HepG2 (cell line): Measurements from ENCODE around the gene THADA. TPM values are rescaled to one million over a fixed set of nuclear protein-coding genes. Genes with fewer than 3 reads are reported as not detected.
A peak's percentile ranks its signal among the peaks of the same experiment; 100 is the strongest.

Source experiments
- KDM1A ChIP-seq: IDR thresholded peaks from 2 replicates; pipeline ENCODE4 v1.6.1; 2016; ENCODE audit warnings: missing compliant biosample characterization
- LCORL ChIP-seq, 2 experiments: fragments of 450-650 bp in 1 of 2; sonication (generic) in 1 of 2; formaldehyde crosslinking in 1 of 2; IDR thresholded peaks; 2 replicates each; pipeline versions ENCODE4 v1.5.0 to v1.6.1; 2017 to 2020; ENCODE audit warnings: antibody characterized with exemption in 1 of 2, missing genetic modification reagents in 1 of 2
- NR3C1 ChIP-seq: sonication (generic); formaldehyde crosslinking; IDR thresholded peaks from 2 replicates; pipeline ENCODE4 v1.4.0; 2020; ENCODE audit warnings: missing genetic modification reagents
- POLR2AphosphoS2 ChIP-seq: IDR thresholded peaks from 2 replicates; pipeline ENCODE4 v1.6.1; 2011; ENCODE audit warnings: low read depth, low read length, improper control_type of control experiment
- PRMT3 ChIP-seq: sonication (generic); formaldehyde crosslinking; IDR thresholded peaks from 2 replicates; pipeline ENCODE4 v1.8.1; 2022; ENCODE audit warnings: low read depth, mild to moderate bottlenecking, moderate library complexity, missing genetic modification reagents, borderline replicate concordance
- SATB2 ChIP-seq: sonication (generic); formaldehyde crosslinking; IDR thresholded peaks from 2 replicates; pipeline ENCODE4 v1.5.0; 2020; ENCODE audit warnings: missing genetic modification reagents
- SP2 ChIP-seq: sonication (generic); formaldehyde crosslinking; IDR thresholded peaks from 2 replicates; pipeline ENCODE4 v1.5.1; 2020; ENCODE audit warnings: mild to moderate bottlenecking, missing genetic modification reagents
- SRF ChIP-seq: IDR thresholded peaks from 2 replicates; pipeline ENCODE4 v1.6.1; 2011; ENCODE audit warnings: mild to moderate bottlenecking, low read depth, low read length, moderate library complexity
- SSRP1 ChIP-seq: IDR thresholded peaks from 2 replicates; pipeline ENCODE4 v1.6.1; 2016; ENCODE audit warnings: control low read depth
- TBL1XR1 ChIP-seq: fragments of 150-350 bp; IDR thresholded peaks from 2 replicates; pipeline ENCODE4 v1.6.1; 2014; ENCODE audit warnings: borderline replicate concordance, low read length; ENCODE audit not compliant: partially characterized antibody
- TCF7L2 ChIP-seq: IDR thresholded peaks from 2 replicates; pipeline ENCODE4 v1.6.1; 2011; ENCODE audit warnings: mild to moderate bottlenecking, low read depth, low read length, moderate library complexity
- THYN1 ChIP-seq: sonication (generic); formaldehyde crosslinking; IDR thresholded peaks from 2 replicates; pipeline ENCODE4 v1.8.1; 2023; ENCODE audit warnings: low read depth, mild to moderate bottlenecking, moderate library complexity, missing genetic modification reagents, borderline replicate concordance
- ZBTB3 ChIP-seq: sonication (generic); formaldehyde crosslinking; IDR thresholded peaks from 2 replicates; pipeline ENCODE4 v1.4.0; 2020; ENCODE audit warnings: low read depth, mild to moderate bottlenecking, moderate library complexity, missing genetic modification reagents, borderline replicate concordance
- ZFP36L1 ChIP-seq: sonication (generic); formaldehyde crosslinking; IDR thresholded peaks from 2 replicates; pipeline ENCODE4 v1.8.0; 2022; ENCODE audit warnings: mild to moderate bottlenecking, missing genetic modification reagents, moderate library complexity
- ZNF205 ChIP-seq: IDR thresholded peaks from 2 replicates; pipeline ENCODE4 v1.6.1; 2018; ENCODE audit warnings: missing biosample characterization, missing genetic modification reagents
- ZNF235 ChIP-seq: sonication (generic); formaldehyde crosslinking; IDR thresholded peaks from 2 replicates; pipeline ENCODE4 v1.8.1; 2023; ENCODE audit warnings: mild to moderate bottlenecking, missing genetic modification reagents, borderline replicate concordance
- ZNF256 ChIP-seq: sonication (generic); formaldehyde crosslinking; conservative IDR thresholded peaks from 2 replicates; pipeline ENCODE4 v1.4.0; 2020; ENCODE audit warnings: missing genetic modification reagents
- ZNF552 ChIP-seq: sonication (generic); formaldehyde crosslinking; IDR thresholded peaks from 2 replicates; pipeline ENCODE4 v1.9.0; 2022; ENCODE audit warnings: missing genetic modification reagents, mild to moderate bottlenecking, borderline replicate concordance
- ZNF557 ChIP-seq: sonication (generic); formaldehyde crosslinking; IDR thresholded peaks from 2 replicates; pipeline ENCODE4 v1.4.0; 2020; ENCODE audit warnings: missing genetic modification reagents
- ZNF644 ChIP-seq: IDR thresholded peaks from 2 replicates; pipeline ENCODE4 v1.6.1; 2016; ENCODE audit warnings: low read depth
- ZNF776 ChIP-seq: sonication (generic); formaldehyde crosslinking; IDR thresholded peaks from 2 replicates; pipeline ENCODE4 v1.4.0; 2020; ENCODE audit warnings: mild to moderate bottlenecking, missing genetic modification reagents
- ZSCAN30 ChIP-seq: sonication (generic); formaldehyde crosslinking; IDR thresholded peaks from 2 replicates; pipeline ENCODE4 v1.5.0; 2020; ENCODE audit warnings: mild to moderate bottlenecking, missing genetic modification reagents
- ZSCAN31 ChIP-seq: sonication (generic); formaldehyde crosslinking; IDR thresholded peaks from 2 replicates; pipeline ENCODE4 v1.5.0; 2020; ENCODE audit warnings: low read depth, mild to moderate bottlenecking, missing genetic modification reagents
- polyA plus RNA-seq, 8 experiments: library from polyadenylated mRNA; depleted of rRNA in 3 of 8; stranded (reverse) in 7 of 8; unstranded in 1 of 8; fragments of >200 nt; fragmentation: Illumina TruSeq in 4 of 8; extraction: Trizol in 4 of 8; gene quantifications; 2 replicates each; pipeline versions ENCODE4 v1.2.1 to v1.2.3, GENCODE V29; 2011 to 2016; ENCODE audit warnings: low read depth in 4 of 8, missing spikeins in 1 of 8, mixed read lengths in 1 of 8; ENCODE audit not compliant: insufficient read depth in 1 of 8
- total RNA-seq, 5 experiments: library from RNA; depleted of rRNA; stranded (reverse); fragments of >200 nt; fragmentation: Illumina TruSeq; extraction: Trizol; gene quantifications; 2 replicates each; pipeline ENCODE4 v1.2.3, GENCODE V29; 2016; ENCODE audit warnings: low read depth in 1 of 5
- TF ChIP-seq, protein P1 (sequence below): sonication (generic); formaldehyde crosslinking; IDR thresholded peaks from 2 replicates; pipeline ENCODE4 v1.4.0; 2020; ENCODE audit warnings: low read depth, mild to moderate bottlenecking, missing genetic modification reagents
- TF ChIP-seq, protein P2 (sequence below): sonication (generic); formaldehyde crosslinking; conservative IDR thresholded peaks from 2 replicates; pipeline ENCODE4 v1.4.0; 2020; ENCODE audit warnings: missing genetic modification reagents
- TF ChIP-seq, protein P3 (sequence below): sonication (generic); formaldehyde crosslinking; IDR thresholded peaks from 2 replicates; pipeline ENCODE4 v1.8.1; 2023; ENCODE audit warnings: mild to moderate bottlenecking, missing genetic modification reagents, borderline replicate concordance
- TF ChIP-seq, protein P4 (sequence below): sonication (generic); IDR thresholded peaks from 2 replicates; pipeline ENCODE4 v1.6.1; 2016; ENCODE audit warnings: low read depth, borderline replicate concordance

THADA gene
- total and polyA plus RNA-seq, 2 of the 13 experiments (the other 11 are each of a cell fraction or from before 2014, with no cell fraction given), result 12.7 to 21.7 TPM

DNA sequence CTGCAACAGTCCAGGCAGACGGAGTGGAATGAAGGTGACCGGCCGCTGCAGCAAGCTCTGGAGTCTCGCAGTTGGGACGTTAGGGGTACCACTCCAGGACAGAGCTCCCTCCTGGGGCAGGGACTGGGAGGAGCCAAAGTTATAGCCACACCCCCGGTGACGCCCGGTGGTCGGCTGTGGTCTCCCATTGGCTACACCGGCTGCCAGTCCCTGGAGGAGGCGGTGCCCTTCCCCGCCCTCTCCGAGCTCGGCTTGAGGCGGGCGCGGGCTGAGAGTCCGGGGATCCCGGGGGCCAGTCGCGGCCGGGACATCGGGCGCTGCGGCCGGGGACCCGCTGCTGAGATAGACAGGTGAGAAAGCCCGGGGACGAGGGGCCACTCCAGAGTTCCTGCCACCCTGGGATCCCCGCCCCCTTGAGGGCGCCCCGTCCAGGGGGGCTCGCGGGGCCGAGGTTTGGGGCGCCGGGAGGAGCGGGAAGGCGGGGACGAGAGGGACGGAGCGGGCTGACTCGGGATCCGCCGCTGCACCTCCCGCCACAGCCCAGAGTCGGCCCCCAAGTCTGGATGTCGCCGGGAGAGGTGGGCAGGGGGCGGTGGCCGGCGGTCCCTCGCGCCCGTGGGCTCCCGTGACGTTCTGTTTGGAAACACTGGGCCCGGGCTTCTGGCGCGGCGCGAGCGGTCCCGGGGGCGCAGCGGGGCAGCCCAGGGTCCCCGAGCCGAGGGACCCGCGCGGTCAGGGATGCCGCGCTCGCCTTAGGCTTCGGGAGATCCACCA is 41.4 kb upstream of the THADA start, which contains the start of gene PLEKHH2 (continued):
- TF ChIP-seq, protein P1, sequence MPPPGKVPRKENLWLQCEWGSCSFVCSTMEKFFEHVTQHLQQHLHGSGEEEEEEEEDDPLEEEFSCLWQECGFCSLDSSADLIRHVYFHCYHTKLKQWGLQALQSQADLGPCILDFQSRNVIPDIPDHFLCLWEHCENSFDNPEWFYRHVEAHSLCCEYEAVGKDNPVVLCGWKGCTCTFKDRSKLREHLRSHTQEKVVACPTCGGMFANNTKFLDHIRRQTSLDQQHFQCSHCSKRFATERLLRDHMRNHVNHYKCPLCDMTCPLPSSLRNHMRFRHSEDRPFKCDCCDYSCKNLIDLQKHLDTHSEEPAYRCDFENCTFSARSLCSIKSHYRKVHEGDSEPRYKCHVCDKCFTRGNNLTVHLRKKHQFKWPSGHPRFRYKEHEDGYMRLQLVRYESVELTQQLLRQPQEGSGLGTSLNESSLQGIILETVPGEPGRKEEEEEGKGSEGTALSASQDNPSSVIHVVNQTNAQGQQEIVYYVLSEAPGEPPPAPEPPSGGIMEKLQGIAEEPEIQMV (CRISPR knock-in tag), result peak; percentile 20; the same call in 1 of the 2 replicates
- 0 out of 2 replicates have a peak, but pooled peaks have one; percentile 10 for TF ChIP-seq ZNF205 (CRISPR knock-in tag)
- TF ChIP-seq PRMT3 (CRISPR knock-in tag), result no peak
- TF ChIP-seq SP2 (CRISPR knock-in tag), result peak; percentile 98
- TF ChIP-seq, protein P2, sequence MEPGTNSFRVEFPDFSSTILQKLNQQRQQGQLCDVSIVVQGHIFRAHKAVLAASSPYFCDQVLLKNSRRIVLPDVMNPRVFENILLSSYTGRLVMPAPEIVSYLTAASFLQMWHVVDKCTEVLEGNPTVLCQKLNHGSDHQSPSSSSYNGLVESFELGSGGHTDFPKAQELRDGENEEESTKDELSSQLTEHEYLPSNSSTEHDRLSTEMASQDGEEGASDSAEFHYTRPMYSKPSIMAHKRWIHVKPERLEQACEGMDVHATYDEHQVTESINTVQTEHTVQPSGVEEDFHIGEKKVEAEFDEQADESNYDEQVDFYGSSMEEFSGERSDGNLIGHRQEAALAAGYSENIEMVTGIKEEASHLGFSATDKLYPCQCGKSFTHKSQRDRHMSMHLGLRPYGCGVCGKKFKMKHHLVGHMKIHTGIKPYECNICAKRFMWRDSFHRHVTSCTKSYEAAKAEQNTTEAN (CRISPR knock-in tag), result peak; percentile 48; the same call in 1 of the 2 replicates
- 0 out of 2 replicates have a peak, but pooled peaks have one; percentile 59 for TF ChIP-seq SATB2 (CRISPR knock-in tag)
- TF ChIP-seq THYN1 (CRISPR knock-in tag), result no peak
- no peak for TF ChIP-seq ZNF557 (CRISPR knock-in tag)
- TF ChIP-seq ZSCAN30 (CRISPR knock-in tag), result no peak
- no peak for TF ChIP-seq TBL1XR1
- TF ChIP-seq ZNF644, result no peak
- no peak for TF ChIP-seq NR3C1
- TF ChIP-seq TCF7L2, result no peak
- TF ChIP-seq LCORL (IDR thresholded peaks at IDR 0.05), result no peak
- TF ChIP-seq LCORL (CRISPR knock-in tag; IDR thresholded peaks at IDR 0.05), result peak; percentile 44; the same call in 1 of the 2 replicates
- TF ChIP-seq POLR2AphosphoS2, result no peak
- TF ChIP-seq ZSCAN31 (CRISPR knock-in tag), result 0 out of 2 replicates have a peak, but pooled peaks have one; percentile 37
- no peak for TF ChIP-seq ZBTB3 (CRISPR knock-in tag)
- TF ChIP-seq ZNF235 (CRISPR knock-in tag), result no peak
- TF ChIP-seq, protein P3, sequence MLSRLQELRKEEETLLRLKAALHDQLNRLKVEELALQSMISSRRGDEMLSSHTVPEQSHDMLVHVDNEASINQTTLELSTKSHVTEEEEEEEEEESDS (CRISPR knock-in tag), result no peak
- no peak for TF ChIP-seq KDM1A
- no peak for TF ChIP-seq ZNF776
- no peak for TF ChIP-seq ZNF256 (CRISPR knock-in tag)
- TF ChIP-seq SSRP1, result no peak
- TF ChIP-seq ZNF552 (CRISPR knock-in tag), result 0 out of 2 replicates have a peak, but pooled peaks have one; percentile 29
- no peak for TF ChIP-seq ZFP36L1 (CRISPR knock-in tag)
- no peak for TF ChIP-seq SRF
- TF ChIP-seq, protein P4, sequence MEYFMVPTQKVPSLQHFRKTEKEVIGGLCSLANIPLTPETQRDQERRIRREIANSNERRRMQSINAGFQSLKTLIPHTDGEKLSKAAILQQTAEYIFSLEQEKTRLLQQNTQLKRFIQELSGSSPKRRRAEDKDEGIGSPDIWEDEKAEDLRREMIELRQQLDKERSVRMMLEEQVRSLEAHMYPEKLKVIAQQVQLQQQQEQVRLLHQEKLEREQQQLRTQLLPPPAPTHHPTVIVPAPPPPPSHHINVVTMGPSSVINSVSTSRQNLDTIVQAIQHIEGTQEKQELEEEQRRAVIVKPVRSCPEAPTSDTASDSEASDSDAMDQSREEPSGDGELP, result no peak; the same call in 1 of the 2 replicates
